Activated effector memory CD4-positive, alpha-beta T cell treated with Interleukin-2 at 50 U/mL for 16 hours (primary cell): ENCODE data around the gene POLA2.

ENCODE experiments used
- DNase-seq: peaks from one replicate; pipeline ENCODE4 v3.0.0-alpha.2; 2020

The POLA2 gene

GRCh38 chr11:65341856-65342255, 80.1 kb downstream of the POLA2 start:
- no peak for DNase-seq
